ENCODE results near the gene SGSM1.

GRCh38 chr22:24812950-24813775 lies 7.2 kb downstream of the SGSM1 start:
- TF ChIP-seq CTCF (IDR thresholded peaks at IDR 0.05) (no peak), POLR2A (IDR thresholded peaks at IDR 0.05) (no peak), POLR2AphosphoS5 (IDR thresholded peaks at IDR 0.05) (no peak), EP300 (IDR thresholded peaks at IDR 0.05) (no peak)
